Measurements from ENCODE around the gene USP3.

DNA sequence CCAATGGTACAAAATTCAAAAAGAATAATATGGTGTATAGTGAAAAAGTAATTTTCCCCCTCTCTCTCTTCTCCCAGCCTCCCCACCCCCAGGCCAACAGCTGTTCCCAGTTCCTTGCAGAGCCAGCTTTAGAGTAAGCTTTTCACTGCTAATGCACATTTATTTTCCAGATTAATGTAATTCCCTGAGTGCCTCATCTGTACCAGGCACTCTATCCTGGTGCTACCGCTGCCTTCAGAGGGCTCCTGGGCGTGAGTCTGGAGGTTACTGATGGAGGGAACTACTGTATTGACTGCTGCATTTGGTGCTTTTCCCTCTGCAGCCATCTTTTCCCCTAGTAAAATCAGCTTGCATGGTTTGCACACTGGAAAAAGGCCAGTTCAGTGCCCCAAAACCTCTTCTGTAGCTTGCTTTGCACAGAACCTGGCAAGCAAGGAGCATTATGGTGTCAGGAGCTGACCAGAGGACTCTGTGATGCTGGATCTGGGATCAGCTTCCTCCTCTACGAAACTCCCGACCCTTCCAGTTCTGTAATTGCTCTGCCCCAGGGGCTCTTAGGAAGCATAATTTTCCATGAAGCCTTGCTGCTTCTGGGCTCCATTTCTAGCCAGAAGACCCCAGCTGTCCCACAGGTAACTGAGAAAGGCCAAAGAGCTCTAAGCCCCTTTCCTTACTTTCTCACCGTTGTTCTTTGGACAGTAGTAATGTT is 8.5 kb upstream of the USP3 start:
- TF ChIP-seq POLR2A (IDR thresholded peaks at IDR 0.05): no peak
- TF ChIP-seq, protein P1, sequence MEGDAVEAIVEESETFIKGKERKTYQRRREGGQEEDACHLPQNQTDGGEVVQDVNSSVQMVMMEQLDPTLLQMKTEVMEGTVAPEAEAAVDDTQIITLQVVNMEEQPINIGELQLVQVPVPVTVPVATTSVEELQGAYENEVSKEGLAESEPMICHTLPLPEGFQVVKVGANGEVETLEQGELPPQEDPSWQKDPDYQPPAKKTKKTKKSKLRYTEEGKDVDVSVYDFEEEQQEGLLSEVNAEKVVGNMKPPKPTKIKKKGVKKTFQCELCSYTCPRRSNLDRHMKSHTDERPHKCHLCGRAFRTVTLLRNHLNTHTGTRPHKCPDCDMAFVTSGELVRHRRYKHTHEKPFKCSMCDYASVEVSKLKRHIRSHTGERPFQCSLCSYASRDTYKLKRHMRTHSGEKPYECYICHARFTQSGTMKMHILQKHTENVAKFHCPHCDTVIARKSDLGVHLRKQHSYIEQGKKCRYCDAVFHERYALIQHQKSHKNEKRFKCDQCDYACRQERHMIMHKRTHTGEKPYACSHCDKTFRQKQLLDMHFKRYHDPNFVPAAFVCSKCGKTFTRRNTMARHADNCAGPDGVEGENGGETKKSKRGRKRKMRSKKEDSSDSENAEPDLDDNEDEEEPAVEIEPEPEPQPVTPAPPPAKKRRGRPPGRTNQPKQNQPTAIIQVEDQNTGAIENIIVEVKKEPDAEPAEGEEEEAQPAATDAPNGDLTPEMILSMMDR (IDR thresholded peaks at IDR 0.05): no peak

All from heart left ventricle (tissue), 13 donors.